Erythroblast (primary cell): ENCODE results near the gene KRT12.

ENCODE experiments used
- GATA1 ChIP-seq: IDR thresholded peaks from 2 replicates; pipeline ENCODE4 v1.6.1; 2011; ENCODE audit warnings: low read depth, mild to moderate bottlenecking, control low read depth, low read length, moderate library complexity
- POLR2A ChIP-seq: IDR thresholded peaks from 2 replicates; pipeline ENCODE4 v1.6.1; 2011; ENCODE audit warnings: mild to moderate bottlenecking, low read length

- TF ChIP-seq POLR2A (no peak), GATA1 (no peak)
These were observed 30.0 kb upstream of the KRT12 start for GRCh38 chr17:40896916-40897455.
